Non-pigmented ciliary epithelial cell (primary cell): ENCODE data around the gene NDUFA8.

ENCODE experiments used
- DNase-seq: peaks from one replicate; pipeline ENCODE4 v3.0.0-alpha.2; 2010; ENCODE audit warnings: low read depth

NDUFA8 gene

DNA sequence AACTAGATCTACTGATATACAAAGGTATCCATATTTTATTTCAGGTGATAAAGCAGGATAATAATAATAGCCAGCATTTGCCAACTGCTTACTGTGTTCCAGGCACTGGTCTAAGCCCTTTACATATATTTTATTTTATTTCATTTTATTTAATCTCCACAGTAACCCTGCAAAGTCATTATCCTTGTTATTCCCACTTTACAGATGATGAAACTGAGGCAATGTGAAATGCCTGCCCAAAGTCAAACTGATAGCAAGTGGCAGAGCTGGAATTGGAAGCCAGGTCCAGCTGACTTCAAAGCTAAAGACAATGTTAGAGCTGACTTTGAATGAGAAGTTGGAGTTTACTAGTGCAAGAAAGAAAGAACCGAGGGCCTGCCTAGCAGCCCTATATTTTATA, 25.0 kb upstream of the NDUFA8 start:
- no peak for DNase-seq

DNA sequence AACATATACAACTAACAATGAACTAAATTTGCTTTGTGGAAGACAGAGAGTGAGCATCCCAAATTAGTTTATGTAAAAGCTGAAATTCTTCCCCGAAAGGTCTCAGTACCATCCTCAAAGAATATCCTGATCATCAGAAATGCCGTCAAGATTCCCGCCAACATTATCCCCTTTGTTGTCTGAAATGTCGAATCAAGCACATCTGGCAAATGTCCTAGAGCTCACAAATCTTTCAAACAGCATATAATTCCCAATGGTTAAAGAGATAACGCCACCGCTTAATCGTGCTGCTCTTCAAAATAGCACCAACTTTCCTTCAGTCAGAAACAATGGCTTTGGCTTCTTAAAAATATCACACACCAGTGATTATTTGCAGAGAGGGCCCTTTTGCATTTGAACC, 23.9 kb upstream of the NDUFA8 start:
- no peak for DNase-seq

DNA sequence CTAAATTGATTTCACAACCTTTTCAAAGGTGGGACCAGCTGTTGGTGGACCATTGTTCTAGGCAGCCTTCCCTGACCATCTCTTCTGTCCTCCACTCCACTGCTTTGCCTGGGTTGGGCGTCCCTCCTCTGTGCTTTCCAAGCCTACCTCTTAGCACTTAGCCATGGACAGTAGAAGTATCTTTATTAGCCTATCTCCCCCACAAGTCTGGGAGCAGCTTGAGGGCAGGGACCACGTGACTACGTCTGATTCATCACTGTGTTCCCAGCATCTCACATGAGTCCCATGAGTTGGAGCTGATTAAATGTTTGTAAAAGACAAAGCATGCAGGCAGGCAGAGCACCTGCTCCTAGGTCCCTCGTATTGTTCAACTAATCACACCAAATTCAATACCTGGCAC, 21.1 kb upstream of the NDUFA8 start:
- DNase-seq, result peak; percentile 64

DNA sequence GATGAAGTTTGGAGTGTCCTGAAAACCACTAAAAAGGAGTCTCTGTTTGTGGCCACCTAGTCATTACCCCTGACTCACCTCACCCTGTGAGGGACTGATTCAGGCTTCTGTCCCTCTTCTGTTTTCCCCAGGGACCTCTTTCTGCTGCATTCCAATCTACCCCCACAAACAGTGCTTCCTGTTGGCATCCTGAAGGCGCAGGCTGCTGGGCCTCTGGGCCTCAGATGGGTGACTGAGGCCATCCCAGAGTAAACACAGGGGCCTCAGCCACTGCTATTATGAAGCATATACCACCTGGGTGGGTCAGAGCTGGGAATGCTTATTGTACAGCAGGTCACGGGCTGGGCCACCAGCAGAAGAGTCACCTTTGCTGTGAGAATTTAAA, 20.1 kb upstream of the NDUFA8 start:
- no peak for DNase-seq

DNA sequence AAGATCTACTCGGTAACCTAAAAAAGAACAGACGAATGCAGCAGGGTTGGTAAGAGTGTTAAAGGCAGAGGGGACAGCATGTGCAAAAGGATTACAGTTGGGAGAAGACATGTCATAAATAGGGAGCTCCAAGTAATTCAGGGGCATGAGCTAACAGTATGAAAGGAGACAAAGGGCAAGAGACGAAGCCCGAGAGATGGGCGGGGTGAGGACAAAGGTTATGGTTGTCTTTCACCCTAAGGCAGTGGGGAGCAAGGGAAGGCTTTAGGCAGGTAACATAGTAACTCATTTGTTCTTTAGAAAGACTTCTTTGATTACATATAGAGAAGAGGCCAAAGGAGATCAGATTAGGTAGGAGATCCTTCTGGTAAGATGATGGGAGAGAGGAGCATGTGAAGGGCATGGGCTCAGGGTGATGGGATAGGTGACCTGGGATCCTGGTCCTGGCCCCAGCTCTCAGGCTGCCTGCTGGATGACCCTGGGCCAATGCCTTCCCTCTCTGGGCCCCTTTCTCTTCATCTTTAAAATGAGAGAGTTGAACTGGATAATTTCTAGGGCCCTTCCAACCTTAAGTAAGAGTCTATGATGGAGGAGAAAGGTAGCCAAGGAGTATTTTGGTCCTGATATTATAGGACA, 19.6 kb upstream of the NDUFA8 start:
- no peak for DNase-seq

DNA sequence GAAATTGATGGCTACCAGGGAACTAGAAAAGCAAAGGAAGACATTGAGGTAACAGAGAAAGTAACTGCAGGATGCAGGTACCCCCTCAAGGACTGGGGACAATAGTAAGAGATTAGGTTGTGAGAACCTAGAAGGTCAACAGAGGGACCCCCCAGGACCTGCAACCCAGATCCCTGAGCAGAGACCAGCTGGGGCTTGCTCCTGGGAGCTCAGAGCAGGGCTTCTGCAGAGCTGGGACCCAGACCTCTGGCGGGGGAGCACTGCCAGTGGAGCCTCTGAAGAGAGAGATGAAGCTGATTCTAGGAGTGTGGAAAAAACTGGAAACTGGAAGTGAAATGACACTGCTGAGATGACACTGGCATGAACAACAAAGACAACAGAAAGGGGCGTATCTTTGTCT, 17.3 kb upstream of the NDUFA8 start:
- DNase-seq, result no peak

DNA sequence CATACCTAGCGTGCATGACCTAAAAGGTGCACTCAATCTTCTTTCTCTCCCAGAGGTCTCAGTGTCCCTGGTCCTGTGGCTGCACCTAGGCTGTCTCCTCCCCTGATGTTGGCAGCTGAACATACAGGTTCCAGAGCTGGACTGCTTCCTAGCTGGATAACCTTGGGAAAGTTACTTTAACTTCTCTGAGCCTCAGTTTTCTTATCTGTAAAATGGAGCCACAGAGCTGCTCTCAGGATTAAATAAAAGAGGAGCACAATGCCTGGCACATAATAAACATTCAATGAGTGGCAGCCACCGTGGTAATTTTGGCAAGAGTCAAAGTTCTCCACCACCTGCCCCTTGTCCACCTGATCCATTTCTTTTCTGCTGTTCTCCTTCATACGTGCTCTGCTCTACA, 14.1 kb upstream of the NDUFA8 start:
- DNase-seq, result no peak

DNA sequence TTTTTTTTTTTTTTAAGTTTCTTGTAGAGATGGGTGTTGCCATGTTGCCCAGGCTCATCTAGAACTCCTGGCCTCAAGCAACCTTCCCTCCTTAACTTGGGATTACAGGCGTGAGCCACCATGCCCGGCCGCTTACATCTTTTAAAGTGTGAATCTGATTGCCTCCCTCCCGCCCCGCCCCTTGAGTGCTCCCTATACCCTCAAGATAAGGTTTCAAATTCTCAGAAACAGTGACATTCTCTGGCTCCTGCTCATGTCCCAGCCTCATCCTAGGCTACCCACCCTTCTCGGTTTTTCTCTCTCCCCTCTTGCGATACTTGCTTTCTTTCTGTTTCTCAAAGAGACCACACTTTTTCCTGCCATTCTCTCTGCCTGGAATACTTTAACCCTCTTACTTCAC, 12.6 kb upstream of the NDUFA8 start:
- no peak for DNase-seq

DNA sequence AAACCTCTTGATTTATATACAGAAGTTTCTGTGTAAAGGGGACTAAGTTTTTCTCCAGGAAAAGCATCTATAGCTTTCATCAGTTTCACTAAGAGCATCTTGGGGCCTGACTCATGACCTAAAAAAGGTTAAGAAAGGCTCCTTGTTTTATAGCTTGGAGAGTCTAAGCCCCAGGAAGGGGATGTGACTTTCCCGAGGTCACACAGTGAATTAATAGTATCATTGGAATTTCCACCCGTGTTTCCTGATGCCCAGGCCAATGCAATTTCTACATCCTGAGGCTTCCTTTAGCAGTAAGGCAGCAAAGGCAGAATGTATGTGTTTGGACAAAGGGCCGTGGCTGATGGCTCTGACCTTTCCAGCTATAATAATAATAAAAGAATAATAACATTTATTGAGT, 8.8 kb upstream of the NDUFA8 start:
- DNase-seq, result no peak

DNA sequence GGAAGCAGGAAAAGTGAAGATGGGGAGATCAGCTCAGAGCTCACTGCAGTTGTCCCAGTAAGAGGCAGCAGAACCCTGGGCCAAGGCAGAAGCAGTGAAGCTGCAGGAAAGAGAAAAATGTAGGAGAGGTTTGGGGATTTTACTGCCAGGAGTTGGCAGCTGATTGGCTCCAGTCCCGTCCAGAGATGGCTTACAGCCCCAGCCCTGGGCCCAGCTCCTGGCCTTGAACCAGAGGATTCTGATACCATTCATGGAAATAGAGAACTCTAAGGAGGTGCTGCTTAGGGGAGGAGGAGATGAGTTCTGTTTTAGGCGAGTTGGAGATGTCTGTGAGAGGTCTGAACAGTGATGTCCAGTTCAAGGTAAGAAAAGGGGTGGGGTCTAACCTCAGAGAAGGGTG, 4.7 kb upstream of the NDUFA8 start:
- DNase-seq, result no peak

DNA sequence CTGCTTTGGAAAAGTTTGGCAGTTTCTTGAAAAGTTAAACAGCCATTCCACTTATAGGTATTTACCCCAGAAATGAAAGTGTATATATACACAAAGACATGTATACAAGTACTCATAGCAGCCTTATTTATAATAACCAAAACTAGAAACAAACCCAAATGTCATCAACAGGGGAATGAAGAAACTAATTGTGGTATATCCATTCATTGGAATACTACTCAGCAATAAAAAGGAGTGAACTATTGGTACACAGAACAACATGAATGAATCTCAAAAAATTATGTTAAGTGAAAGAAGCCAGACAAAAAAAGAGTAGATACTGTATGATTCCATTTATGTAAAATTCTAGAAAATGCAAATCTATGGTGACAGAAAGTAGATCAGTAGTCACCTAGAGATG, 2.8 kb upstream of the NDUFA8 start:
- DNase-seq, result no peak

DNA sequence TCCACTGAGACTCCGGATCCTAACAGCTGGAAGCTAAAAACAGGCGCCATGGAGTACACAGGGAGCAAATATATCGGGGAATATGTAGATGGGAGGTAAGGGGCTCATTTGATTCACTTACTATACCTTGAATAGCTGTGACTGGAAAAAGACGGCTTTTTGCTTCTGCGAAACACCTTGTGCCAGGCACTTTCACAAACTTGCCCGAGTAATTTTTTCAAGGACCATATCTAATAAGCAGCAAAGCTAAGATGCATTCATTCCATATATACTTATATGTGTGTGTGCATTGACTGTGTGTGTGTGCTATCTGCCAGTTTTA, 307 bp upstream of the NDUFA8 start:
- no peak for DNase-seq

DNA sequence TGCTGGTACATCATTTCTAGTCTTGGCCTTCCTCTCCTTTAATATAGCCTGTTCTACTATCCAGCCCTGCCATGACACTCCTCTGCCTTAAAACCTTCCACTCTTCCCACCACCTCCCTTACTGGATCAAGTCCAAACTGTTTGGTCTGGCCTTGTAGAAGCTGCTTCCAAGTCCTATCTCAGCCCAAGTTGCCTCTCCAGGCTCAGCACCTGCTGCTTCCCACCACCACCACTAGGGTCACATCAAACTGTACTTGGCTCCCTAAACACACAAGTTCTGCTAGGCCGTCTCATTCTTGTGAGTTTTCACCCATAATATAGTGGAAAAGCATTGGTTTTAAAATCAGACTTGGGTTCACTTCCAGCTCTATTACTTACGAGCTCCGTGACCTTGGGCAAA, 1.4 kb downstream of the NDUFA8 start:
- no peak for DNase-seq

DNA sequence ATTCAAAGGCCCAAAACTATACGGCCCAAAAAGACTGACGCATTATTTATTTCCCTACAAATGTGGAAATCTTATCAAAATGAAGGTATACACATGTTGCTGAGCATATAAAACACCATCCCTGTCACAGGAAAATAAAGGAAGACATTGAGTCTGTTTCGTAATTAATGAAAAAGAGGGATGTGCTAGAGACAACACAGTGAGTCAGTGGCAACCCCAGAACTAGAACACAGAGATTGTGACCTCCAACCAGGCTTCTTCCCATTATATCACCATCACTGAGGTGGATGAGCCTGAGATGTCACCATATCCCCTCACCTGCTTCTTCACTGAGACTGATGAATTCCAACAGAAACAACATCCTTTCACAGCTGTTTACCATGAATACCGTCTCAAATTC, 3.8 kb downstream of the NDUFA8 start:
- no peak for DNase-seq

DNA sequence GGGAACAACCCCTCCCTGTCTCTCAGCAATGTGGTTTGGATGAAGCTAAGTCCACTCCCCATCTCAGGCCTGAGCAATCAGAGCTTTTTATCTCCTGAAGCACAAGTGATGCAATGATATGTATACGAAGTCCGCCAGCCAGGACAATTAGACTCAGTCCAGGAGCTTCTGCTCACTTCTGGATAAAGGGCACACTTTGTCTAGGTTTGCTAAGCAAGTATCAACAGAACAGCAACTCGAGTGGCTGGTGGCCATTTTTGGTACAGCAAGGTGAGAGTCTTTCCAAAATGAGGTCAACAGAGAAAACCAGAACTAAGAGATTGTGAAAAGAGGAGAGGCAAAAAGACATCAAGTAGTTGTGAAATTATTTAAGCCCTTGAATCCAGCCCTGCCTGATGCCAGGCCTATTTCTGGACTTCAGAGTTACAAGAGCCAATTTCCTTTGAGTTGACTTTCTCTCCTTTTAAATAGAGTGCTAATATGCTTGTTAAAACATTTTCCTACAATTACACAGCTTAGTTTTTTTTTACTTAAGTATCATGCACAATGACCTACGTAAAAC, 8.2 kb downstream of the NDUFA8 start:
- DNase-seq, result no peak

DNA sequence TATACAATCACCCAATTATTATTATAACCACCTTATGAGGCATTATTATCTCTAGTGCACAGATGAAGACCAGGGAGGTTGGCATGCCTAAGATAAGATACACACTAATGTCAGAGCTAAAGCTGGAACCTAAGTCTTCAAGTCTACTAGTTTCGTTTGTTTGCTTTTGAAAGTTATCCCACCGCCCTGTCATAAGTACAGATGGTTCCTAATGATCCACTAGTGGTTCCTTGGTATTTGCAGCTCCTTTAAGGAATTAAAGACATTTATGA, 14.1 kb downstream of the NDUFA8 start:
- DNase-seq, result no peak

DNA sequence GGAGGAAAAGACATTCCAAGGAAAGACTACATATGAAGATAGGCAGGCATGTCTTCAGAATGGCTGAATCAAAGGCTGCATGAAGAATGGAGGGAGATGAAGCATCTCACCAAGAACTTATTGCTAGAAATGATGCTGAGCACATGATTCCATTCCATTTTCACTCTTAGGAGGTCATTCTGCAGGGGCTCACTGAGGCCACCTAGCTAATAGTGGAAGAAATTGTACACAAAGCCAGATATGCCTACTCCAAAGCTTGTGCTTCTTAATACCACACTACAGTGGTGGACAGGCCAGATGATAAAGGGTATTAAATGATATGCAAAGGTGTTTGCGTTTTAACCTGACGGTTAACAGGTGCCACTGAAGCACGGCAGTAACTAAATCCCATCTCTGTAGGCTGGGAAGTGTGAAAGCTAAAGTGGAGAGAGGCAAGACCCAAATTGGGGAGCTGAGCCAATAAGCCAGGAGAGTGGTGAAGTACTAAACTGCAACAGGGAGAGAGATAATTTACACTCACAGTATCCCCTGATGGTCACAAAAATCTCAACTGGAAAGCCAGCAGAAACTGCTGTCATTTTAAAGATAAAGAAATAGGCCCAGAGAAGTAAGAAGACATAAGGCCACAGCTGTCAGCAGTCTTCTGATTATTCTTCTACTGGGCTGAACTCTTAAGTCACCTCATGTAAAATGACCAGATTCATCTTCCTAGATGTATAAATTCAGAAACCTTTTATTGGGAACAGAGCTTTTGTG, 14.6 kb downstream of the NDUFA8 start:
- DNase-seq, result no peak

DNA sequence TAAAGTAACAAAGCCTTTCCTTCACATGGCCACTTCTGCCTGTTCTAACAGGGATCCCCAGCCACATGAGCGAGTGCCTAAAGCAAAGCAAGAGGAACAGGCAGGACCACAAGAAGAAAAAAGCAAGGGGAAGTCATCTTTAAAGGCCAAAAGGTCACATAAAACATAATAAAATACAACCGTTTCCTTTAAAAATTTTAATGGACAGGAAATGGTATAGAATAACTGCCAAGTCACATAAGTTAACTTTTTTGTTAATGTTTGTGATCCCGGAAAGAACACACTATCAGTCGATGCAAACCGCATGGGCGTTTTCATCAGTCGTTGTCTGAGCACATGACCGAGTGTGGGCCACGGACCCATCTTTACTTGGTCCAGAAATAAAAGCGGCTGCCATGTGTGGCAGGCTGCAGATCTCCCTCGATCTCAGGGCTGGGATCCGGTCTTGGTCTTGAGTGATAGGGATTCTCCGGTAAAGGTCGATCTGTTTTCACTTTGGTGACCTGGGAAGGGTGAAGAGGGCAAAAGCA, 15.6 kb downstream of the NDUFA8 start:
- DNase-seq, result no peak

DNA sequence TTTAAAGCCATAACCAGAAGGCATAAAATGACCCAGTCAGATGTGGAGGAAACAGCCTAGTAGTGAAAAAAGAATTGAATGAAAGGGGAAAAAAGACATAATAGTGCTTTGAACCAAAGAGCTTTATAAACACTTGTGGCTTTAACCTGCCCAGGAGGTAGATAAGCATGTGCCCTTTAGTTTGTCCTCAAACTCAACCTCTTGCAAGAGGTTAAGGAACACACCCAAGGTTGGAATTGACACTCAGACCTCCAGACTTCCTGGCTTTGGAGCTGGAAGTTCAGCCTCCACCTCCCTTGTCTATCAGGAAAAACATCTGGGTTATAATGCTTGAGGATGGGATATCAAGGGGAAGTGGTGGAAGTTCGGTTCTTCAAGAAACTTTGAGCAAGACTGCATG, 16.3 kb downstream of the NDUFA8 start:
- no peak for DNase-seq

DNA sequence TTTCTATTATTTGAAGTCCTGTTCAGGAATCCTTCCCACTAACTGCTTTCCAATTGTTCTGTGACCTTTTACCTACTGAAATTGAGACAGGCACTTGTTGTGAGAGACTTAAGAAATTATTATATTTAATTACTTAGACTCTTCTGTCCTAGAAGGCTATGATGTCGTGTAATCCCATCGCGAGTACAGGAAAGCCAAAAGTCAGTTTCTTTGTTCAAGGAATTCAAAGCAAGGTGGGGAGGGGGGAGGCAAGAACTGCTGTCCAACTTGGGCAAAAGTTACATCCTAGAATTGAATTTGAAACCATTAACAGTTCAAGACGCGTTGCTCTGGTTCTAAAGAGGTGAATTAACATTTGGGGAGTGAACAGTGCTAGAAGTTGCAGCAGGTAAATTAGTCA, 17.9 kb downstream of the NDUFA8 start:
- DNase-seq, result no peak

DNA sequence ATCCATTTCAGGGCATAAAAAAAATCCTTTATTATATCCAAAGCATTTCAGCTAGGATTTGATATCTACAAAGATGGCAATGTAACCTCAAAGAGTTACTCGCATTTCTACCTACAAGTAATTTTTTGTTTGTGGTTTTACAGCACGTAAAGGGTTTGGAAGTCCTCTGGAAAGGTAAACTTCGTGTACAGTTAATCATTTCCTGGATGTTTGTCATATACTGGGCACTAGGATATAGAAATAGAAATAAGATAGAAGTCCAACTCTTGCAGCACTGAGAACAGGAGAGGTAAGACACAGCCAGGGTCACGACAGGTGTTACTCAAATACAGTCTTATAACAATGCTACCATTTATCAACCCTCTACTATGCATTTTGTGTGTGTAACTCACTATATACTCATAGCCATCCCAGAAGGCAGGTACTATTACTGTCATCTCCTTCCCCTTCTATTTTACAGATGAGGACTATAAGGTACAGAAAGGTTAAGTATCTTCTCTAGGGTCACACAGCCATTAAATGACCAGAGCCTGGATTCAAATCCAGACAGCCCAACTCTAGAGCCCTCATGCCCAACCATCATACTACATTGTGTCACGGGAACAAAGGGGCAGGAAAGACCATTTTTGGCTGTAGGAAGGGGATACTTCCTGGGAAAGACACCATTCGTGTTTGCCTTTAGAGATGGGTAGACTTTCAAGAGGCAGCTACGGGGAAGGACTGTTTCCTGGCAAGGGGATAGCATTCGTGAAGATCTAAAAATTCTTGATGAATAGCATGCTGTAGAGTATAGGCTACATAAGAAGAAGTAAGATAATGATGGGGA, 19.0 kb downstream of the NDUFA8 start:
- DNase-seq, result no peak

DNA sequence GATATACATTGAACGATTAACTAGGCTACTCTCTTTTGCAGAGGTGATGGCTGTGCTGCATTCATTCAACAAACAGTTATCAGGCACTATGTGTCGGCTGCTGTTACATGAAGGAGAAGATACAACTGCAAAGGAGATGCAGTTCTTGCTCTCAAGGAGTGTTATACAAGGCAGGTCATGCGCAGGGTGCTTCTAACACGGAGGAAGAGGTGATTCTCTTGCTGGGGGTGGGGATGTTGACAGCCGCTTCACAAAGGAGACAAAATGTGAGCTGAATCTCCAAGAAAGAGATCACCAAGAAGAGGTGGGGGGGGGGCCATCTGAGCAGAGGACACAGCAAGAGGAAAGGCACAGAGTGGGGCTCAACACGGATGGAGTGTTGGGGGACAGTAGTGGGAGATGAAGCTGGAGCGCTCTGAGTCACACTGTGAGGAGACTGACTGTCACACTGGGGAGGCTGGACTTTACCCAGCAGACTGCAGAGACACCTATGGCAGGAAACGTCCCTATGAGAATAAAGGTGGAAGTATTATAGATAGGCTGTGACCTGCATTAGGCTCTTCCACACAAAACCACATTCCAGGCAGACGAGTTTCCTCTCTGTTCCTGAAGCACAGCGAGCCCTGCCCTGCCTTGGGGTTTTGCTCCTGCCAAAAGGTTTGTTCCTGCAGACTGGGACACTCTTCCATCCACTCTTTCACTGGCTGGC, 20.9 kb downstream of the NDUFA8 start:
- no peak for DNase-seq

DNA sequence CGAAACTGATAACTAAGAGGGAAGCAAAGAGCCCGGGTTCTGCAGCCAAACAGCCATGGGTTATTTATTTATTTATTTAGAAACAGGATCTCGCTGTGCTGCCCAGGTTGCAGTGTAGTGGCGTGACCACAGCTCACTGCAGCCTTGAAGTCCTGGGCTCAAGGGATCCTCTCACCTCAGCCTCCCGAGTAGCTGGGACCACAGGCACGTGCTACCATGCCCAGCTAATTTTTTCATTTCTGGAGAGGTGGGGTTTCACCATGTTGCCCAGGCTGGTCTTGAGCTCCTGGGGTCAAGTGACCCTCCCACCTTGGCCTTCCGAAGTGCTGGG, 24.1 kb downstream of the NDUFA8 start:
- DNase-seq, result no peak
